Superior temporal gyrus (tissue), 1 donor: ENCODE results near the gene CCDC40.
"Not testable (repeated sequence)": the region's sequence is repeated elsewhere in the genome, so short reads cannot be mapped to it uniquely, and the experiment has no call there.

ENCODE experiments used
- DNase-seq: peaks from one replicate; pipeline ENCODE4 v3.0.0-alpha.2; 2016; ENCODE audit errors: extremely low spot score

The CCDC40 gene, protein sequence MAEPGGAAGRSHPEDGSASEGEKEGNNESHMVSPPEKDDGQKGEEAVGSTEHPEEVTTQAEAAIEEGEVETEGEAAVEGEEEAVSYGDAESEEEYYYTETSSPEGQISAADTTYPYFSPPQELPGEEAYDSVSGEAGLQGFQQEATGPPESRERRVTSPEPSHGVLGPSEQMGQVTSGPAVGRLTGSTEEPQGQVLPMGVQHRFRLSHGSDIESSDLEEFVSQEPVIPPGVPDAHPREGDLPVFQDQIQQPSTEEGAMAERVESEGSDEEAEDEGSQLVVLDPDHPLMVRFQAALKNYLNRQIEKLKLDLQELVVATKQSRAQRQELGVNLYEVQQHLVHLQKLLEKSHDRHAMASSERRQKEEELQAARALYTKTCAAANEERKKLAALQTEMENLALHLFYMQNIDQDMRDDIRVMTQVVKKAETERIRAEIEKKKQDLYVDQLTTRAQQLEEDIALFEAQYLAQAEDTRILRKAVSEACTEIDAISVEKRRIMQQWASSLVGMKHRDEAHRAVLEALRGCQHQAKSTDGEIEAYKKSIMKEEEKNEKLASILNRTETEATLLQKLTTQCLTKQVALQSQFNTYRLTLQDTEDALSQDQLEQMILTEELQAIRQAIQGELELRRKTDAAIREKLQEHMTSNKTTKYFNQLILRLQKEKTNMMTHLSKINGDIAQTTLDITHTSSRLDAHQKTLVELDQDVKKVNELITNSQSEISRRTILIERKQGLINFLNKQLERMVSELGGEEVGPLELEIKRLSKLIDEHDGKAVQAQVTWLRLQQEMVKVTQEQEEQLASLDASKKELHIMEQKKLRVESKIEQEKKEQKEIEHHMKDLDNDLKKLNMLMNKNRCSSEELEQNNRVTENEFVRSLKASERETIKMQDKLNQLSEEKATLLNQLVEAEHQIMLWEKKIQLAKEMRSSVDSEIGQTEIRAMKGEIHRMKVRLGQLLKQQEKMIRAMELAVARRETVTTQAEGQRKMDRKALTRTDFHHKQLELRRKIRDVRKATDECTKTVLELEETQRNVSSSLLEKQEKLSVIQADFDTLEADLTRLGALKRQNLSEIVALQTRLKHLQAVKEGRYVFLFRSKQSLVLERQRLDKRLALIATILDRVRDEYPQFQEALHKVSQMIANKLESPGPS

DNA sequence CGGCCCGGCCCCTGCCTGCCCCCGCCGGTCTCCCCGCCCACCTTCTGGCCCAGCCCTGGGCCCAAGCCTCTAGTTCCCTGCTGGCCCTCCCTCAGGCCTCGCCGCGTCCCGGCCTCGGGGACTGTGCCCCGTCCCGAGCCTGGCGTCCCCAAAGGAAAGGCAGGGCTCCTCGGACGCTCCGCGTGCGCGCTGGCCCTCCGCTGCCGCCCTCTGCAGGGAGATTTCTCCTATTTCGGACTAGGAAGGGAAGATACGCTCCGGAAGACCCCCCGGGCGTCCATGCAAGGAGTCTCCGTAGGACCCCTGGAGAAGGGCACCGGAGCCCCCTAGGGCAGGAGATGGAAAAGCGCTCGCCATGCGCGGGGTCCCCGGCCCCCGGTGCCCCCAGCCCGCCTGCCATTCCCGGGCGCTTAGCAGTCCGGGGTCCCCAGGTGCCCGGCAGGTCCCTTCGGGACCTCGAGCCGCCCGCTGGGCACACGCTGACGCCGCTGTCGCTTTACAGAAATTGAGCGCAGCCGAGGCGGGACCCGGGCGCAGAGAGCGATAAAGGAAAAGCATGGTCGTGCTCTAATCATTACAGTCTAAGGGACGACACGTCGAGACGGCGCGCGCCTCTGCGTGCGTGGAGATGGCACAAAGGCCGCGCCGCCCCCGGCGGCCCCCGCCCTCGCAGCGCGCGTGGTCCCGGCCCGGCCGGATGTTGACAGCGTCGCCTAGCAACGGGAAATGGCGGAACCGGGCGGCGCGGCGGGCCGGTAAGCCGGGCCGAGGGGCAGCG lies at the start of gene CCDC40:
TSS of gene CCDC40 (plus strand) at position 706 of the 778 bp plus-strand sequence. CDS start at position 727, 21 bp downstream.
- DNase-seq, result peak; percentile 76

DNA sequence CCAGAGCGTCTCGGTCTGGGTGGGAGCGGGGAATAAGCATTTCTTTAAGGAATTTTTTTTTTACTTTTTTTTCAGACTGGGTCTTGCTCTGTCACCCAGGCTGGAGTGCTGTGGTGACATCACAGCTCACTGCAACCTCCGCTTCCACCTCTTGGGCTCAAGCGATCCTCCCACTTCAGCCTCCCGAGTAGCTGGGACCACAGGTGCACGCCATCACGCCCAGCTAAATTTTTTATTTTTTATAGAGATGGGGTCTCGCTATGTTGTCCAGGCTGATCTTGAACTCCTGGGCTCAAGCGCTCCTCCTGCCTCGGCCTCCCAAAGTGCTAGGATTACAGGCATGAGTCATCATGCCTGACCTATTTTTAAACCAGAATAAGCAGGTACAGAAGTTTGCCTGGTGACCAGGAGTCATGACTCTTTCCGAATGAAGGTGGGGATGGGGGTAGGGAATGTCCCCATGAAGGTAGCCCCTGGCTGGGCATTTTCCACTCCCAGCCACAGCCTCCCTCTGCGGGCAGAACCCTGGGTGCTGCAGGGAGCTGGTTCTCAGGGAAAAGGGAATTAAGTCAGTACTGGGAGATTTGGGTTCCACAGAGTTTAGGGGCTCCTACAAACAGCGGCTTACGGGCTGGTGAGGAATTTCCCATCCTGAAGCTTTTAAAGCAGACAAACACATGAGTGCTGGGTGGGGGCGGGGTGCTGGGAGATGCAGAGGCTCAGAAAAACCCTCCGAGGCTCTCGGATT lies 49.1 kb upstream of the CCDC40 start:
- DNase-seq, result no peak

- no peak for DNase-seq
Measured at GRCh38 chr17:79987935-79988184, 48.6 kb upstream of the CCDC40 start.

DNA sequence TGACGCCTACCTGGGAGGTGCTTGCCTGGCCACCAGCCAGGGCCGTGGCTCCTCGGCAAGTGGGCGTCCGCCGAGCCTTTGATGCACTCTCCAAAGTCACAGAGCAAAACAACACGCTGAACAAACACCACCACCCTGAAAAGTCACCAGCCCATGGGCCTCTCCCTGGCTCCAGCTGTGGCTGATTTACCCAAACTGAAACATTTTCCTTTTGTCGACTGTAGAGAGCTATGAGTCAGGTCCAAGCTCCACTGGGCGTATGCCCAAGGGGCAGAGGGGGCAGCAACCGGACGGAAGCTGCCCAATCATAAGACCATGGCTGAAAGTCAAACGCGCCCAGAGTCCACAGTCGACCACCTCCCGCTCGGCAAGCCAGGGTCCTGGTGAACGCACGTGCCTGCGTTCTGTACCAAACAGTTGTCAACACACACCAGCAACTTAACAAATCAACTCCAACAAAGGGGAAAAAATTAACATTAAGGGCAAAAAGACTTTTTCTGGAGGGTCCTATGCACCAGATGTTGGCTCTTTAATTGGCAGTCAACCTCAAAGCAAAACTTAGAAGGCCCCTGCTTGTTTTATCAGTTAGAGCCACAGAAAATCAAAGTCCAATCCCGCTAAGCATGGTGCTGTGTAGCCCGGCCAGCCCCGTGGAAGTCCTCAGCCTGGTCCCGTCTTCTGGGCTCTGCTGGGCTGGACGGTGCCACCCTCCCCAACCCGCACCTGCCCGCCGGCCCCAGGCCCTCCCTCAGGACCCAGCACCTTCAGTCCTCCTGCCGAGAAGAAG lies 48.1 kb upstream of the CCDC40 start:
- no peak for DNase-seq

DNA sequence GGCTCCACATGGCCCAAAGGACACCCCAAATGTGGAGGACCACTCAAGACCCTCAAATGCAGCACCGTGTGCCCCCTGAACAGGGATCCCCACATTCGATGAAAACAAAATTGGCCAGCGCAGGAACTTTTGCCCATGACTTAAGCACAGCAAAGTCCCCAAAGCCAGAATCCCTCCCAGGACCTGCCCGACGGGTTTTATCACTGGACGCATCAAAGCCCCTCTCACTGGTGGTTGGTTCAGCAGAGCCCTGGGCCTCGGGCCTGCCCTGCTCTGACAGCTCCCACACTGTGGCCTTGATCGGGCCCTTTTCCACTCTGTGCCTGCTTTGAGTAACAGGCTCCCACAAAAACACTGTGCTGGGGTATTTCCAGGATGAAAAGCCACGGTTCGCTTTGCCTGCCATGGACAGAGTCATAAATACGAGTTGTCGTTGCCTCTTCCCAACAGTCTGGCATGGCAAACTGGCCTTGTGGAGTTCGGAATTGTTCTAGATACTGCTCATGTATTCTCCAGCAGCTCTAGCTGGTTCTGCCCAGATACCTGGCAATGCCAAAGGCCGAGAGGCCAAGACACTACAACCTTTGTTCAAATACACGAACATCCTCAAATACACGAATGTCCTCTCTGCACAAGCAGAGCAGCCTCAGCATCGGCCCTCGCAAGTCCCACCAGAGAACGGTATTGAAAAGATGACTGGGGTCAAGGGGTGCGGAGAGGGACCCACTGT lies 47.2 kb upstream of the CCDC40 start:
- DNase-seq, result no peak

DNA sequence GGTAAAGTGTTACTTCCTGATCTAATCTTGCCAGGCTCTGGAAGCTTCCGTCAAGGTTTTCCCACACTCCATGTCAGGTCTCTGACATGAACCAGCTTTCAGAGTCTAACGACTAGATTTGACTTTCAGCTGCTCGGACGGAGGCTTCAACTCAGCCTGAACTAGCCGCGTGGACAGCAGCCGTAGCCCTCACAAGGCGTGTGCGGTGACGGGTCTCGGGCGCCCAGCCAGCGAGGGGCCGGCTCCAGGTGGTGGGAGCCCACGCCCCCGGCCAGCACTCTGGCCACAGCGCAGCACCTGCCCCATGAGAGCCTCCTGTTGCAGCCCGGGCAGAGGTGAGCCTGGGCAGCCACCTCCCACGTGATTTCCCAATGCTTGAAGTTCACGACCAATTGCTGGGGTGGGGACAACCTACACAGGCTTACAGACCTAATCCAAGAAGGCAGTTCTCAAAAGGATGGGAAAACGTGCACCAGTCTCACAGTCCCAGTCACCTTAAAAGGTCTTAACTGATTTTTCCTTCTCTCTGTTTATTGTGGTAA lies 46.3 kb upstream of the CCDC40 start:
- no peak for DNase-seq

DNA sequence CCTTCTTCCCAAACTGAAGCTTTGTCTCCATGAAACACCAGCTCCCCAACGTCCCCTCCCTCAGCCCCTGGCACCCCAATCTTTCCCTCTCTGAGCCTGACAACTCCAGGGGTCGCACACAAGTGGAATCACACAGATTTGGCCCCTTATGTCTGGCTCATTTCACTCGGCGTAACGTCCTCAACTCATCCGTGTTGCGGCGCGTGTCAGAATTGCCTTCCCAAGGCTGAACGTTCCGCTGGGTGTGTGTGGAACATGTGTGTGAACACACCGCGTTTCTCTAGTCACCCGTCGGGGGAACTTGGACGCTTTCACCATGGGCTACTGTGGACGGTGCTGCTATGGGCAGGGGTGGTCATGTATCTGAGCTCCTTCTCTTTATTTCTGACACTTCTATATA lies 45.7 kb upstream of the CCDC40 start:
- no peak for DNase-seq

GRCh38 chr17:79991140-79991923 lies 45.1 kb upstream of the CCDC40 start:
- DNase-seq, result peak; percentile 78

- DNase-seq, result no peak
Measured at GRCh38 chr17:79991924-79992648, 44.4 kb upstream of the CCDC40 start.

DNA sequence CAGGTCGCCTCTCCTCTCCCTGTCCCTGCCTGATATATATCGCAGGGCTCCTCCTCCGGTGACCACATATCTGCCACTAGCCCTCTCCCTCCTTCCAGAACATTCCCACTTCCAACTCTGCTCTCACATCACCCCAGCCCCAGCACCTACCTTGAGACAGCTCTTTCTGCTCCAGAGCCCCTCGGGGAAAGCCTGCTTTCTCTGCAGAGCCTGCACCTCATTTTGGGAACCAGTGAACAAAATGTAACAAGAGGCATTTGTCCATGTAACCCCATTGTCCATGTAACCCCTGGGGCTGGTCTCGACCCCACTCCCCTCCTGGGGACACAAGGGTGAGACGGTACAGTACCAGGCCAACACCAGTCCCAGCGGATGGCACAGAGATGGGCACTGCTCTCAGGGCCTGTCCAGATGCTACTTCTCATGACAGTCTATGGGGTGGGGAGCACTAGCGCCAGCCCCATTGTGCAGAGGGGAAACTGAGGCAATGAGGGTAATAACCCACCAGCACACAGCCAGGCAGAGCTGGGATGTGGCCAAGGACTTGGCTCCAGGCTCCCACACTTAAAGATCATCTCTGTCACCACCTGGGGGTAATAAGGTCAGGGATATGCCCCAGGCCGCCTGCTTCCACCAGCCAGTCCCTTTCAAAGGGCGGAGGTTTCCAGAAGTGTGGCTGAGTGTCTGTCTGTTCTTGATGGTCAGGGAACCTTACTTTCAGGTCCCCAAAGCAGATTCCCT lies 43.6 kb upstream of the CCDC40 start:
- DNase-seq, result no peak

DNA sequence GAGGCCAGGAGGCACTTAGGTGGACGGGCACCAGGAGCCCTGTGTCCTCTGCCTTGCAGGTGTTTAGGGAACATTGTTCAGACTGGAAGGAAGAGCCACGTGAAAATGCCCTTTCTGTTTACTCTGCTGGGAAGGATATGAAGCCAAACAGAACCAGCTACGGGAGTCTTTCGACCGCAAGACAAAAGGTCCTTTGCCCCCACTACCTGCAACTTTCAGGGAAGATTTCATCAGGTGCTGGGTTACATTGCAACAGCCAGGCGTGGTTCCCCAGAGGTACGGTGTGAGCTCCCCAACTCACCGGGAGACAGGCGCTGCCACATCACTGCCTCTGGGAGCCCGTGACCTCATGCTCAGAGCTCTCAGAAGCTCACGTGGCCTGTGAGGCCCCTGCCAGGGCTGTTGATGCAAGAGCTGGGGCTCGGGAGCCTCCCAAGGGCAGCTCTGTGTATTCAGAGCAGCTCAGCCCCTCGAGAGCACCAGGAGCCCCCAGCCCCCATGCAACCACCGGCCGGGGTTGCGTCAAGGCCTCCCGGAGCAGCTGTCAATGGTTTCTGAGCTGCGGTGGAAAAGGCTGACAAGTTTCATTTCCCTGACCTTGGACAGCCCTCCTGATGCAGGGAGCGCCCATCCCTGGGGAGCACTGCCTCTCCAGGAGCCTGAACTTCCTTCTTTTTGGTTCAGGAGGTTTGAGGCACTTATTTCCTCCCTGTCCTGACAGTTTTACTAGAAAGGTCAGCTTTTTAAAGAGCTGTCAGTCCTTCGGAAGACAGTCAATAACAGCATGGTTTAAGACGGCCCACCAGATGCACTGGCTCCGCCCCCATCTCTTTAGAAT lies 42.8 kb upstream of the CCDC40 start:
- no peak for DNase-seq

GRCh38 chr17:79994228-79994569 lies 42.2 kb upstream of the CCDC40 start:
- not testable (repeated sequence) for DNase-seq

- no peak for DNase-seq
Measured at GRCh38 chr17:79994602-79995001, 41.8 kb upstream of the CCDC40 start.

GRCh38 chr17:79995696-79996095 lies 40.7 kb upstream of the CCDC40 start:
- DNase-seq, result no peak

GRCh38 chr17:79996291-79996690 lies 40.2 kb upstream of the CCDC40 start:
- DNase-seq, result no peak

- no peak for DNase-seq
Measured at GRCh38 chr17:79997011-79997660, 39.3 kb upstream of the CCDC40 start.
